Measurements from ENCODE around the gene SARNP. TPM values are rescaled to one million over a fixed set of nuclear protein-coding genes. Genes with fewer than 3 reads are reported as not detected.

Gene SARNP
- total RNA-seq, 1 donor from 2014 or later, result 85.7 TPM

- no peak overlapping the region for H3K27ac Mint-ChIP-seq
- H3K4me1 Mint-ChIP-seq (ENCODE audit: low read depth), result peaks cover 22% of the 10 kb centered on the region
- no peak for TF ChIP-seq CTCF (IDR thresholded peaks at IDR 0.05; ENCODE audit: unreplicated experiment)
- no peak overlapping the region for H3K4me3 Mint-ChIP-seq (ENCODE audit: low read depth)
- H3K36me3 Mint-ChIP-seq (ENCODE audit: insufficient read depth), result no peaks in the 10 kb centered on the region
- H3K27me3 Mint-ChIP-seq, result peaks cover 8% of the 10 kb centered on the region
- H3K9me3 Mint-ChIP-seq (ENCODE audit: low read depth), result no peaks in the 10 kb centered on the region
- DNase-seq (ENCODE audit: low spot score, unreplicated experiment), result no peak
Measured at GRCh38 chr12:55733021-55733555, 84.4 kb downstream of the SARNP start.

GRCh38 chr12:55732288-55732687, 85.2 kb downstream of the SARNP start:
- H3K4me1 Mint-ChIP-seq (ENCODE audit: low read depth), result peaks cover 21% of the 10 kb centered on the region
- H3K27me3 Mint-ChIP-seq, result peaks cover 8% of the 10 kb centered on the region
- no peak for DNase-seq (ENCODE audit: low spot score, unreplicated experiment)
- no peak for TF ChIP-seq CTCF (IDR thresholded peaks at IDR 0.05; ENCODE audit: unreplicated experiment)
- no peak overlapping the region for H3K27ac Mint-ChIP-seq
- H3K36me3 Mint-ChIP-seq (ENCODE audit: insufficient read depth), result no peaks in the 10 kb centered on the region
- no peaks in the 10 kb centered on the region for H3K9me3 Mint-ChIP-seq (ENCODE audit: low read depth)
- no peak overlapping the region for H3K4me3 Mint-ChIP-seq (ENCODE audit: low read depth)

GRCh38 chr12:55729819-55730818, 87.4 kb downstream of the SARNP start:
- no peak for DNase-seq (ENCODE audit: low spot score, unreplicated experiment)
- Mint-ChIP-seq H3K27me3 (peaks cover 8% of the 10 kb centered on the region), H3K27ac (peak overlapping the region; percentile 96), H3K4me3 (ENCODE audit: low read depth) (peak overlapping the region; percentile 84), H3K4me1 (ENCODE audit: low read depth) (peaks cover 24% of the 10 kb centered on the region), H3K9me3 (ENCODE audit: low read depth) (no peaks in the 10 kb centered on the region), H3K36me3 (ENCODE audit: insufficient read depth) (peaks cover 2% of the 10 kb centered on the region)
- TF ChIP-seq CTCF (IDR thresholded peaks at IDR 0.05; ENCODE audit: unreplicated experiment), result no peak

GRCh38 chr12:55728939-55729818, 88.3 kb downstream of the SARNP start, which contains the start of gene CD63:
Gene CD63, minus strand, starts transcription at chr12:55729009. Its CDS starts 668 bp downstream, at chr12:55728341.
- no peaks in the 10 kb centered on the region for H3K9me3 Mint-ChIP-seq (ENCODE audit: low read depth)
- peak; percentile 65 for DNase-seq (ENCODE audit: low spot score, unreplicated experiment)
- H3K27ac Mint-ChIP-seq, result peak within 1 kb of the TSS; percentile 96
- peaks cover 24% of the 10 kb centered on the region for H3K4me1 Mint-ChIP-seq (ENCODE audit: low read depth)
- no peak for TF ChIP-seq CTCF (IDR thresholded peaks at IDR 0.05; ENCODE audit: unreplicated experiment)
- peaks cover 8% of the 10 kb centered on the region for H3K27me3 Mint-ChIP-seq
- H3K36me3 Mint-ChIP-seq (ENCODE audit: insufficient read depth), result peaks cover 2% of the 10 kb centered on the region
- peak within 1 kb of the TSS; percentile 84 for H3K4me3 Mint-ChIP-seq (ENCODE audit: low read depth)
